B cell (primary cell): ENCODE data around the gene SPECC1.

Experiments used
- EZH2 ChIP-seq: IDR thresholded peaks from 2 replicates; pipeline ENCODE4 v1.6.1; 2012; ENCODE audit warnings: borderline replicate concordance, low read depth, mild to moderate bottlenecking, moderate library complexity, low read length; ENCODE audit not compliant: insufficient read depth, poor library complexity, severe bottlenecking
- TF ChIP-seq, protein P1 (sequence below): fragments of 200-600 bp; IDR thresholded peaks from one replicate; pipeline ENCODE4 v1.8.0; 2022; ENCODE audit warnings: antibody characterized with exemption, mild to moderate bottlenecking

DNA sequence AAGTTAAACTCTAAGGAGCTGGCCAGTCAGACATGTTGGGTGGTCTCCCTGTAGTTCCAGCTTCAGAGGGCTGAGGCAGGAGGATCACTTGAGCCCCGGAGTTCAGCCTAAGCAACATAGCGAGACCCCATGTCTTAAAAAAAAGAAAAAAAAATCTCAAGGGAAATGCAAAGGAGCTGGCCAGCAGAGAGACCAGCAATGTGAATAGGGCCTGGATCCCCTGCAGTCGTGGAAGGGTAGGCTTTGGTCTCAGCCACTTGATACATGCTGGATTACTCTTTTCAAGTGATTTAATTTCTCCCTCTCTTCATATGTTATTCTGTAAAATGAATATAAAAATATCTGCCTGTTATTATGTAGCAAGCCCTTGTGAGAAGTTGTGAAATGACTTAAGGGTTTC lies 207.7 kb downstream of the SPECC1 start:
- TF ChIP-seq, protein P1, sequence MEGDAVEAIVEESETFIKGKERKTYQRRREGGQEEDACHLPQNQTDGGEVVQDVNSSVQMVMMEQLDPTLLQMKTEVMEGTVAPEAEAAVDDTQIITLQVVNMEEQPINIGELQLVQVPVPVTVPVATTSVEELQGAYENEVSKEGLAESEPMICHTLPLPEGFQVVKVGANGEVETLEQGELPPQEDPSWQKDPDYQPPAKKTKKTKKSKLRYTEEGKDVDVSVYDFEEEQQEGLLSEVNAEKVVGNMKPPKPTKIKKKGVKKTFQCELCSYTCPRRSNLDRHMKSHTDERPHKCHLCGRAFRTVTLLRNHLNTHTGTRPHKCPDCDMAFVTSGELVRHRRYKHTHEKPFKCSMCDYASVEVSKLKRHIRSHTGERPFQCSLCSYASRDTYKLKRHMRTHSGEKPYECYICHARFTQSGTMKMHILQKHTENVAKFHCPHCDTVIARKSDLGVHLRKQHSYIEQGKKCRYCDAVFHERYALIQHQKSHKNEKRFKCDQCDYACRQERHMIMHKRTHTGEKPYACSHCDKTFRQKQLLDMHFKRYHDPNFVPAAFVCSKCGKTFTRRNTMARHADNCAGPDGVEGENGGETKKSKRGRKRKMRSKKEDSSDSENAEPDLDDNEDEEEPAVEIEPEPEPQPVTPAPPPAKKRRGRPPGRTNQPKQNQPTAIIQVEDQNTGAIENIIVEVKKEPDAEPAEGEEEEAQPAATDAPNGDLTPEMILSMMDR = no peak
- TF ChIP-seq EZH2 = no peak
